NCI-H1694 treated with DMSO at 0.1 percent for 48 hours (cell line): ENCODE data around the gene GINS2.

Experiments used
- DNase-seq: peaks from one replicate; lab custom pipeline; 2025; lab: John Stamatoyannopoulos, UW

The GINS2 gene

DNA sequence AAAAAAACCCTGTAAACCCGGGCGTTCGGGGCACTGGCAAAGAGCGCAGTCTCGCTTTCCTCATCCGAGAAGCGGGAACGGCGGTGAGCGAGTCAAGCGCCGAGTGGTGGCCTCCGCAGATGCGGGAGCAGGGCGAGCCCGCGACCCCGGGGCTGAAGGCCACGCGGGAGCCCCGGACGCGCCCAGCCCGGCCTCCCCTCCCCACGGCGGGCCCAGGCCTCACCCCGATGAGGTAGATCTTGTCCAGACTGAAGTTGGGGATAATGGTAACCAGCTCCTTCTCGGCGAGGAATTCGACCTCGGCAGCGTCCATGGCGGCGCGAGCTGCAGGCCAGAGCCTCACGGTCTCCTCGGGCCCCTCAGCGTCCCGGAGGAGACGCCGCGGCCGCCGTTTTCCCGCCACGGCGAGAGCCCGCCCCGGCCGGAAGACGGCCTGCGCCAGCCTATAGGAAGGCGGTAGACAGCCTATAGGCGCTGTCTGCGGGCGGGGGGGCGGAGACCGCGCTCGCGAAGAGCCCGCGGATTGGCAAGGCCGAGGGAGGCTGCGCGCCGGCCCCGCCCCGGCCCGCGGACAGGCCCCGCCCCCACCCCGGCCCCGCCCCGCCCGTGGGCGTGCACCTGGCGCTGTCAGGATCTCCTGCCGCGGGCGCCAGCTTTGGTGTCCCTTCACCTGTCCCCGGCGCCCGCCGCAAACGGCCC is at the start of gene GINS2:
TSS of gene GINS2 (minus strand) at position 369 of the 699 bp plus-strand sequence. CDS start at position 313, 56 bp downstream.
- peak; percentile 91 for DNase-seq

DNA sequence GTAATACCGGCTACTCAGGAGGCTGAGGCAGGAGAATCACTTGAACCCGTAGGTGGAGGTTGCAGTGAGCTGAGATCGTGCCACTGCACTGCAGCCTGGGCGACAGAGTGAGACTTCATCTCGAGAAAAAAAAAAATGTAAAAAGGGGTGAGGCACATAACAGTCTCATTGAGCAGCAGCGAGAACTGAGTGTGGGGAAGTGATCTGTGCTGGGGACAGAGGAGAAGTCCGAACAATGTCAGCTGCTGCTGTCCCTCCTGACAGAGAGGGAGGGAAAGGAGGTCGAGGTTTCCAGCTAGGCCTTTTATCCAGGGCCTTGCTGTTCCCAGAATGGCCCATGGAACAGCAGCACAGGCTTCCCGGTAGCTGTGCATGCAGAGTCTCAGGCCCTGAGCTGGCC is 48.2 kb upstream of the GINS2 start:
- no peak for DNase-seq

DNA sequence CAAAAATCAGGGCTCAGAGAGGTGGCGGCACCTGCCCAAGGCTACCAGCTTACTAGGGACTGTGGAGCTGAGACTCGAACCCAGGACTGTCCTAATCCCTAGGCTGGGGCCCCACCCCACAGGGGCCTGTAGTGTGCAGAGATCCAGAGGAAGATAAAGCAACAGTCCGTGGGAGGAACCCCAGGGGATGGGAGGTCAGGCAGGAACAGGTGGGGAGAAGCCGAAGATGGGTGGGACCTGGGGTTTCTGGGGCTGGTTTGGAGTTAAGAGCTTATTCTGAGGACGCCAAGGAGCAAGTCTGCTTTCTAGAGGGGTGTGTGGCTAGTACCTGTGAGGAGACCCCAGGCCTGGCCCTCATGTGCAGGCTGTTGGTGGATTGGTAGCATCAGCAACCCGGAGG is 47.2 kb upstream of the GINS2 start:
- DNase-seq = no peak

DNA sequence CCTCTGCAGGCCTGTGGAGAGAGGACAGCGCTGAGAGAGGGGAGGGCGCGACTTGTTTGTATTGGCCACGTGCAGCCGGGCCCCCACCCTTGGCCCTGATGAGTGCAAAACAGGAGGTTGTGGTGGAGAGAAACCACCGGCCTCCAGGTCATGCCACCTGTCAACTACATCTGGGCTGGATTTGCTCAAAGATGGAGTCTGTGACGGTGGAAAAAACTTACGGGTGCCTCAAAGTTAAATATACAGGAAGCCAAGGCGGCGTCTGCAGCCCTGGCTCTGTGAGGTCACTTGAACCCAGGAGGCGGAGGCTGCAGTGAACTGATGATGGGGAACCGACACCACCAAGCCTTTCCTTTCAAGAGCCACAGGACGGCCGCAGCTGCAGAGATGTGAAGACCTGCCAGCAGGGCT is 46.5 kb upstream of the GINS2 start:
- DNase-seq = no peak

DNA sequence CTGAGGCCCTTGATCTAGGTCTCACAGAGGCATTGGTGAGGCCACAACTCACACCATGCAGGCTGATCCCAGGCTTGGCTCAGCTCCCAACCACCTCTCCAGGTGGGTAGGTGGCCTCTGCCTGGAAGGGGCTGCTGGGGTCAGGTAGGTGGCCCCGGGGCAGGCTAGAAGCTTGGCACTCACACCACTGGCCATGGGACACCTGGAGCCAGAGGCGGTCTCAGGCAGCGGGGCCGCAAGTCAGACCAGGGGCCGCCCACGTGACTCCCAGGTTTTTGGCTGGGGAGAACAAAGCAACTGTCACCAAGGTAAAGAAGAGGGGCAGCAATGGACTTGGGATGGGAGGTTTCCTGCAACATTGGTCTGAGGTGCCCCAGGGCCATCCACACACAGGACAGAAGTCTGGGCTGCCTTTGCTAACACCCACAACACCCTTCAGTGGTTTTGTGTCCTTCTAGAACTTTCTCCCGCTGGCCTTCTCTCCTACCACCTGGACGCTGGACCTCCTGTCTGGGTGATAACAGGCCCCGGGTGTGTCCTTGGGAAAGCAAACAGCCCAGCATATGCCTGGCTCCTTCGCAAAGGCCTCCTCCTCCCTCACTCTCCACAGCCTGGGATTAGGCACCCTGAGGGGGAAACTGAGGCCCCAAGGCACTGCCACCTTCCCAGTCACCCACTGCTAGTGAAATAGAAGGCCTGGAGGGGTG is 45.7 kb upstream of the GINS2 start:
- DNase-seq = no peak

DNA sequence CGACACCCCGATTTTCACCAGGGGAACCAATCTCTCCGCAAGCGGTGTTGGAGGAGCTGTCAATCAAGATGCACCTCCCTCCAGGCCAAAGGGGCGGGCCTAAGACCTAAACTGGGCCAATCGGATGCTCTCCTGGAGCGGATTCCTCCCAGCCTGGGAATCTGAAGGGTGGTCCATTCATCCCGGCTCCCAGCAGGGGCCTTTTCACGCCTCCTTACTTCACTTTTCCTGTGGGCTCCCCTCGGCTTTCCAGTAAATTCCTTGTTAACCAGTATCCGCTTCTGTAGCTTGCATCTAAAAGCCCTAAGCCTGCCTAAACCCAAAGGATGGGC is 45.1 kb upstream of the GINS2 start:
- no peak for DNase-seq

DNA sequence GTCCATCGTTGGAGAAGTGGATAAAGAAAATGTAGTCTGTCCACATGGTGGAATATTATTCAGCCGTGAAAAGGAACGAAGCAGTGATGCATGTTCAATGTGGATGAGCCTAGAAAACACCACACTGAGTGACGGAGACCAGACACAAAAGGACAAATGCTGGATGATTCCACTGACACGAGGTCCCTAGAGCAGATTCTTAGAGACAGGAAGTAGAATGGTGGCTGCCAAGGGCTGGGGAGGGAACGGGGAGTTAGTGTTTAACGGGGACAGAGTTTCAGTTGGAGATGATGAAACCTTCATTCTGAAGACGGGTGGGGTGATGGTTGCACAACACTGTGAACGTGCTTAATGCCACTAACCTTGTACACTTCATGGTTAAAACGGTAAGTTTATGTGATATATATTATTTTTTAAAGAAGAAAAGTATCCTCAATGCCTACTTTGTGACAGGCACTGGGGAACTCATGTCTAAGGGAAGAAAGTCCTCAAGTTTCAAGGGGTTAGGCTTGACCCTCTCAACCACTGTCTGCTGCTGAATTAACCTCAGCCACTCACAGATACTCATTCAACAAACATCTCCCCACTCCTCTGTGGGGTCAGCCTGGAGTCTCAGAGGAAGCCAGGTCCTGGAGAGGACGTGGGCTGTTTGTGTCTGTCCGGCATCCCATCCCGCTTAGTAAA is 44.5 kb upstream of the GINS2 start:
- DNase-seq = no peak

DNA sequence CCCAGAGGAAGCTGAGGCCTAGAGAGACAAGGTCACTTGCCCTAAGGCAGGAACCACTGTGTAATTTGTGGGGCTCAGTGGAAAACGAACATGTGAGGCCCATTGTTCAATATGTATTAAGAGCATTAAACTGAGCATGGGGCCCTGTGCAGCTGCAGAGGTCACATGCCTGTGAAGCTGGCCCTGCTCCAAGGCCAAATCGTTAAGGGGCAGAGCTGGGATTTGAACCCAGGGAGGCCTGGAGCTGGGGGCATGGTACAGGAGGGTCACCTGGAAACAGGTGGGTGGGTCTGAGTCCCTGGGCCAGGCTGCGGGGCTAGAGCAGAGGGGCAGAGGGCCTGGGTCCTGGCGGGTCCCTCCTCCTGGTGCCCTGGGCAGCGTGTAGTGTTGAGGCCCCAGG is 42.4 kb upstream of the GINS2 start:
- no peak for DNase-seq

DNA sequence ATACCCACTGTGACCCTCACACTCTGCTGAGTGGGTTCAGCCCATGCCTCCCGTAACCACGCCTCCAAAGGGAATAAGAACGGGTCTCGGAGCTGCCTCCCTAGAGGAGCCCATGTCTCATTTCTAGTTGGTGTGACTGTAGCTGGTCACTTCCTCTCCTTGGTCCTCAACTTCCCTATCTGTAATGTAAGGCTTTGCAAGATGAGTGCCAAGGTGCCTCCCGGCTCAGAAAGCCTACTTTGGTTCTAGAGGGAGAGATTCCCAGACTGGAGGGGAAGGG is 41.4 kb upstream of the GINS2 start:
- no peak for DNase-seq

DNA sequence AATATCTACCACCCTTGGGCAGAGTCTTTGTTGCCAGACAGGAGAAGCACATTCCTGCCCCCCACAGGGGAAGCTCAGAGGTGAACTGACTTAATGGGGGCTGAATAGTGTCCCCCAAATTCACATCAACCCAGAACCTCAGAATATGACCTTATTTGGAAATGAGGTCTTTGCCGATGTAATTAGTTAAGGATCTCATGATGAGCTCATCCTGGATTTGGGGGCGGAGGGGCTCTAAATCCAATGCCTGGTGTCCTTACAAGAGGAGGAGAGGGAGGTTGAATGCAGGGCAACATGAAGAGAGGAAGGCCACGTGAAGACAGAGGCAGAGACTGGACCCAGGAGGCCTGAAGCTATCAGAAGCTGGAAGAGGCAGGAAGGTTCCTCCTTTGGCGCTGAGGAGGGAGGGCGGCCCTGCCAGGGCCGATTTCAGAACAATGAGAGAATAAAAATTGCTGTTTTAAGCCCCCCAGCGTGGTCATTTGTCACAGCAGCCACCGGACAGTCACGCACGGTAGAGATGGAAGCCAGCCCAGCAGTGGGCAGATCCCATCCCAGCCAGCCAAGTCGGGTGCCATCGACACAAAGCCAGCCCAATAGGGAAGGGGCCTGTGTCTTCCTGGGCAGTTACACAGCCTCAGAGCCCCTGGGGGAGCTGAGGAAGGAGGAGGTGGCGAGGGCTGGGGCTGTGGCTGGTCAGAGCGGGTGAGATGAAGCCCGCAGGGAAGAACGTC is 40.9 kb upstream of the GINS2 start:
- DNase-seq = no peak

DNA sequence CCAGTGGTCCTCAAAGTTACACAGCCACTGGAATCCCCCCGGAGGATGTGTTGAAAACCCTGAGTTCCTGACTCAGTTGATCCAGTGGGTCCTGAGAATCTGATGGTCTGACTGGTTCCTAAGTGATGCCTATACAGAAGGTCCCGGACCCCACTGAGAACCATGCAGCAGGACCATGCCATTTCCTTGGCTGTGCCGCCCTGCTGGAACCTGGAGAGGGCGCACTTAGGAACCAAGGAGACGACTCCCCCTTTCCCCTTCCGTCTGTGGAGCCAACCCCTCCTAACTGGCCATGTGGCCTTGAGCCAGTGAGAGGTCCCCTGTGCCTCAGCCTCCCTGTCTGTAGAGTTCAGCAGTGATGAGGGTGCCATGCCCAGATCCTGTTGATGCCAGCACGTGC is 40.1 kb upstream of the GINS2 start:
- DNase-seq = no peak

DNA sequence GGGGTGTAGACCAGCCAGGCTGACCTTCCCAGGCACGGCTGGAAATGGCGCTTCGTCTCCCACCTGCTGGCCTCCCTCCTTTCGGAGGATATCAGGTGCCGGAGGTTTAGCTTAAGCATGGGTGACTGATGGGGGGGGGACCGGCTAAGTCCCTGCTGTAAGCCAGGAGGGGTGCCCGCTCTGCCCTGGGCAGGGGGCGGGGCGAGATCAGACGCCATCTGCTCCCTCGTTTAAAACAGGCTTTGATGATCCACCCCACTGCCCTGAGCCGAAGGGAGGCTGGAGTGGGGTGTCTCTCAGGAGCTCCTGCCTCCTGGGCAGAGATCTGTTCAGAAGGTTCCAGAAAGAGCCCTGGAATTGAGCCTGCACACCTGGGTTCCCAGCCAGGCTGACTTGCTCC is 36.2 kb upstream of the GINS2 start:
- peak; percentile 61 for DNase-seq

DNA sequence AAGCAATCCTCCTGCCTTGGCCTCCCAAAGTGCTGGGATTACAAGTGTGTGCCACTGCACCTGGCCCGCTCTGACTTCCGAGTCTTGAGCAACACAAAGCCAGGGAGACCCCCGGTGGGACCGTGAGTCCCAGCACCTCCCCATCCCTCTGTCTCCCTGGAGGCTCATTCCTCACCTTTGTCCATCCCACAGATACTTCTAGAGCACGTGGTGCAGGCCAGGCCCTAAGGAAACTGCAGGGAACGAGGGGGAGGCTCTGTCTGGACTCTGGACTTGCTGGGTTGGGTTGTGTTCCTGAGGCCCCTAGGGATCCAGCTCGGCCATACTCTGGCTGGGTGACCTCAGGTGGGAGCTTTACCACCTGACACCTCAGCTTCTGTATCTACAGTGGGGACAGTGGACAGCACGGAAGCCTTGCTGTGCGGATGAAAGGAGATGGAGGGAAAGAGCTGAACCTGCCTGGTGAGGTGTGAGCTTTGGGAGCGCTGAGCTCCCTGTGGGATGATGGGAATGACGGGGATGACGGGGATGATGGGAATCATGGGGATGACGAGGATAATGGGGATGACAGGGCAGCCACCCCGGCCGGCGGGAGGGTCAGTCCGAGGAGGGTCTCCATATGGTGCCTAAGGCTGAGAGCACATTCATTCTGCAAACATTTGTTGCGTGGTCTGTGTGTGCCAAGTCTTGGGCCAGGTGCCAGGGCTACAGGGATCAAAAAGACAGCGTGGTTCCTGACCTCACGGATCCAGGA is 35.5 kb upstream of the GINS2 start:
- DNase-seq = no peak

DNA sequence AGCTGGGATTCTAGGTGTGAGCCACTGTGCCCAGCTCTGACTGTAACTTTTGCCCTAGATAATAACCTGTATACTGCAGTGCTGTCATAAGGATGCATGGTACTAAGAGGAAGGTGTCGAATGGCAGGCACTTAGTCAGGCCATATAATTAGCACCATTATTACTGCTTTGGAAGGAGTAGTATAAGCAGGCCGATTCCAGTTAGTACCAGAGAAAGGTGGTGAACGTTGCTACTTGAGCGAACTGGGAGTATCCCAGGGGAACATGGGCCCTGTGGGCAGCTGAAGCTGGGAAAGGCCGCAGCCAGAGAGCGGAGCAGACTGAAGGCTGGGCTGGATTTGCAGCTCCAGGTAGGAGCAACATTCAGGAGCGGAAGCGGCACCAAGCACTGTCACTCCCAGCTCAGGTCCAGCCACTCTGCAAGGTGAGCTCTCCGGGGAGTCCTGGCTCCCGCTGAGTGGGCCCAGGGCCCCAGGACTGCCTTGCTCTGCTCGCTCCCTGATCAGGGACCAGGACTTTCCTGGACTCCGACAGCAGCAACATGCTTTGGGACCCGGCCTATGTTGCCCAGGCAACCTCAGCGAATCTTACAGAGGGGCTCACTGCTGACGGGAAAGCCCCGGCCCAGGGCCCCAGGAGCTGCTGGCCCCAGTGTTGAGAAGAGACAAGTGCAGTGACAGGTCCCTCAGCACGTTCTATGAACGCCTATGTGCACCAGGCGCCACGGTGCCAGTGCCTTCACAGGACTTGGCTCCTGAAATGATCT is 33.6 kb upstream of the GINS2 start:
- no peak for DNase-seq

DNA sequence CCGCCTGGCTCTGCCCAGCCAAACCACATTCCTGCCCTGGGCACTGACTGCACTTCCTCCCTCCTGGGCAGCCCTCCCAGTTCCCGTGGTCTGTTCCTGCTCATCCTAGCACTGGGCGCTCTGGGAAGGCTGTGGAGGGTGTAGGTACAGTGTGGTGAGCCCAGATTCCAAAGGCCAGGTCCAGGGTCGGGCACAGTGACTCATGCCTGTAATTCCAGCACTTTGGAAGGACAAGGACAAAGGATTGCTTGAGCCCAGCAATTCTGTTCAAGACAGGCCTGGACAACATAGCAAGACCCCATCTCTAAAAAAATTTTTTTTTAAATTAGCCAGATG is 31.5 kb upstream of the GINS2 start:
- no peak for DNase-seq

DNA sequence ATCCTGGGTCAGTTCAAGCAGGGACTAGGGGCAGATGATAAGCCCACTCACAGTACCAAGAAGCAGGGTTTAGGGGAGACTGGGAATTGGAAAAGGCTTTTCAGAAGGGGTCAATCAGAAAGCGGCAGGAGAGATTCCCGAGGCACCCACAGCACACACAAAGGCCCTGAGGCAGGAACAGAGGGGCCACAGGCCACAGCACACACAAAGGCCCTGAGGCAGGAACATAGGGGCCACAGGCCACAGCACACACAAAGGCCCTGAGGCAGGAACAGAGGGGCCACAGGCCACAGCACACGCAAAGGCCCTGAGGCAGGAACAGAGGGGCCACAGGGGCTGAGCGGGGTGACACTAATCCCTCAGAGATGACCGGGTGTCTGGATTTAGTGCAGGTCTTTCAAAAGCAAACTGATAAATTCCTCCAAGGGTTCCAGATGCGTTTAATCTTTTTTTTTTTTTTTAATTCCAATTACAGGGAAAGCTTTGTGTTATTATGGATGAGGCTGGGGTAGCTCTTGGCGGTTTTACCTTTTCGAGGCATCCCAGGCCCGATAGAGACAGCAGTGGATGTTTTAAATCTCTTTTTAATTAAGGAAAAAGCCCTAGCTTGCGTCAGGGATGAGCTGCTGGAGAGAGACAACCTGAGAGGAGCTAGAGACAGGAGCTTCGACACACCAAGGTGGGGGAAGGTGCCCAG is 31.0 kb upstream of the GINS2 start:
- DNase-seq = no peak

DNA sequence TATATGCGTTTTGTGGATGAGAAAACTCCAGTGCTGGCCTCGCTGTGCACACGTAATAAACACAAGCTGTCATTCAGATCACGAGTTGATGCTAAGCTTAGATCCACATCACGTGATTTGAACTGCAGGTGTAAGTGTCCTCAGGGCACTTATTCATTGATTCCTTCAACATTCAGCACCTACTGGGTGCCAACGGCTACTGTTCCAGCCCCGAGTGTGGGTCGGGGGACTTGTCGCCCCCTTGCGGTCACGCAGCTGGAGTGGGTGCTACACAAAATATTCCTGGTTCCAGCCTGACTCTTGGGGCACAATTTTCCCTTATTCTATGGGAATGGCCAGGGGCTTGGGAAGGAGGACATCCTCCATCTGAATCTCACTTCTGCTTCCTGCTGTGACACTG is 29.9 kb upstream of the GINS2 start:
- DNase-seq = peak; percentile 39

DNA sequence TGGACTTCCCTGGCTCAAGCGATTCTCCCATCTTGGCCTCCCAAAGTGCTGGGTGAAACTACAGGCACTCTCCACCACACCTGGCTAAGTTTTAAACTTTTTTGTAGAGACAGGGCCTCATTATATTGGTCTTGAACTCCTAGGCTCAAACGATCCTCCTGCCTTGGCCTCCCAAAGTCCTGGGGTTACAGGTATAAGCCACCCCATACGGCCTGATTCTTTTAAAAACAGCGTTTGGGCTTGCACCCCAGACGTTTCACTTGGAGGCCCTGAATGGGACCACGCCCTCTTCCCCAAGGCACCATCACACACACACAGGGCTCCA is 29.4 kb upstream of the GINS2 start:
- DNase-seq = no peak

DNA sequence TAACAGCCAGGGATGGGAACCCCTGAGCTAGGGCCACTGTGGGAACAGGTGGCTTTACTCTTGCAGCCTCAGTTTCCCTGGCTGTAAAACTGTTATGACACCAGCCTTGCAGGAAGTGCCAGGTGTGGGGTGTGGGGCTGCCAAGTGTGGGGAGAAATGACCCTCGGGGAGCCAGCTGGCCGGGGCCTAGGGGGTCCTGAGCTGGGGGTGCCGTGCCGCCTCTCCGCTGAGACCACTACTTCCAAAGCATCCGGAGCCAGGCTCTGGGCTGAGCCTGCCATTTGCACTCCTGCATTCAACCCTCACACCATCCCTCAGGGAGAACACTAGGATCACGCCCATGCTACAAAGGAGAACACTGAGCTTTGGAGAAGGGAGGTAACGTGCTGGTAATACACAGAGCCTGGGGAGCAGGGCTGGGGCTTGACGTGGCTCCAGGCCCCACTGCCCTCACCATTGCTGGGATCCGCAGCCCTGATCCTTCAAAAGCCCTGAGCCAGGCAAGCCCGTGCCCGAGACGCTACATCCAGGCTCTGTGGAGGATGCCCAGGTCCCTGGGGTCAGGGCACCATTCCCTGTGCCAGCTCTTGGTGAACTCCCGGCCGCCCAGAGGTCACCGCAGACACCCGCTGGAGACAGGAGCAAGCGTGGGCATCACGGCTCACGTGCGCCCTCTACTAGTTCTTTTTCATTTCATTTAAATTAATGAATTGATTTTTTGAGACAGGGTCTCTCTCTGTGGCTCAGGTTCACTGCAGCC is 28.8 kb upstream of the GINS2 start:
- peak; percentile 72 for DNase-seq

DNA sequence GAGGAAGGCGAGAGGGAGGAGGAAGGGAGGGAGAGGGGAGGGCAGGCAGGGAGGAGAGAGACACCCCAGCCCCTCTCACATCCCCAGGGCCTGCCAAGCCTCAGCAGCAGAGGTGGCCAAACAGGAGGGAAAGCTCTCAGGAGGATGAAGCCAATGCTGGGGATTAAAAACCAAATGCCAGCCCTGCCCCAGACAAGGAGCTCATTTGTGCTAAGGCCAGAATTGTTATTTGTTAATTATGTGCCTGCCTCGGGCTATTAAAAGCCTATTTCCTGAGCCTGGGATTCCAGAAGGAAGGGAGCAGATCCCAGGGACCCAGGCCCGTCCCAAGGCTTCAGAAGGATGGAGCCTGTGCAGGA is 27.9 kb upstream of the GINS2 start:
- DNase-seq = peak; percentile 17
